Stimulated activated CD4-positive, alpha-beta T cell treated with anti-CD3 and anti-CD28 coated beads, Interleukin-12 subunit alpha, Interleukin-12 subunit beta, amount 100 ng/mL, for 4 hours (primary cell): ENCODE measurements around the gene THAP11.

Source experiments
- DNase-seq: peaks from one replicate; pipeline ENCODE4 v3.0.0-alpha.2; 2020

Gene THAP11

DNA sequence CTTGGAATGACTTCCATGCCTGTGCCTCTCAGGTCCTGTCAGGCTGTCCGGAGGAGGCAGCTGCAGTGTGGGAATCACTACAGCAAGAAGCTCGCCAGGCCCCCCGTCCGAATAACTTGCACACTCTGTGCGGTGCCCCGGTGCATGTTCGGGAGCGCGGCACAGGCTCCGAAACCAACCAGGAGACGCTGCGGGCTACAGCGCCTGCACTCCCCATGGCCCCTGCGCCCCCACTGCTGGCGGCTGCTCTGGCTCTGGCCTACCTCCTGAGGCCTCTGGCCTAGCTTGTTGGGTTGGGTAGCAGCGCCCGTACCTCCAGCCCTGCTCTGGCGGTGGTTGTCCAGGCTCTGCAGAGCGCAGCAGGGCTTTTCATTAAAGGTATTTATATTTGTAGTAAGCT lies 43.9 kb downstream of the THAP11 start:
- DNase-seq = no peak

DNA sequence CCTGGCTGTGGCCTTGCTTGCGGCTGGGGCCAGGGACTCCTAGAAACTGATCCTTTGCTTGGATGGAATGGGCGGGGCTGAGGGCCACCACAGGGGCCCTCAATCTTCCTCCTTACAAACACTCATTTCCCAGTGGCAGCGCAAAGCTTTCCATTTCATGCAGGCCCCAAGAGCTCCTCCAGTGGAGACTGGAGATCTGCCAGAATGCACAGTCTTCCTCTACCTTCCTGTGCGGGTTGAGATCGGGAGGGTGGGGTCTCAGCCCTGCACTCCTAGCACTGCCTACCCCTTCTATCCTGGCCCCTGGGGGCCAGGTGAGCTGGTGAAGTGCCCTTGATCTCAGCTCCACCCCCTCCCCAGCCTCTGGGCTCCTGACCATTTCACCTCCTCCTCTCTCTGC lies 44.3 kb downstream of the THAP11 start:
- DNase-seq = no peak

DNA sequence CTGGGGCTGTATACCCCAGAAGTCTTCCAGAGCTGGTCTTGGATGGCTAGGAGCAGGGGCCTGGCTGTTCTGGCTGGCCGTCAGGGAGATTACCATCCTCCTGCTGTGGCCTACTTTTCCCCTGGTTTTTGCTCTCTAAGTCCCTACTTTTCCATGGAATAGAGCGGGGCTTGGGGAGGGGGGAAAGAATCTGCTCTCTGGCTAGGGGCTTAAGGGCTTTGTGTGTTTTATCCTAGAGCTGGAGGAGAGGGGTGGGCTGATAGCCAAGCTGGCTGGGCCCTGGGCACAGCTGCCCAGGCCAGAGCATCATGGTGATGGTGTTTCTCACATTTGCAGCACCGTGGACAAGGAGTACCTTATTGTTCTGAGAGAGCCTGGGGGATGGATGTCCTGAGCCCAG lies 46.2 kb downstream of the THAP11 start:
- no peak for DNase-seq

DNA sequence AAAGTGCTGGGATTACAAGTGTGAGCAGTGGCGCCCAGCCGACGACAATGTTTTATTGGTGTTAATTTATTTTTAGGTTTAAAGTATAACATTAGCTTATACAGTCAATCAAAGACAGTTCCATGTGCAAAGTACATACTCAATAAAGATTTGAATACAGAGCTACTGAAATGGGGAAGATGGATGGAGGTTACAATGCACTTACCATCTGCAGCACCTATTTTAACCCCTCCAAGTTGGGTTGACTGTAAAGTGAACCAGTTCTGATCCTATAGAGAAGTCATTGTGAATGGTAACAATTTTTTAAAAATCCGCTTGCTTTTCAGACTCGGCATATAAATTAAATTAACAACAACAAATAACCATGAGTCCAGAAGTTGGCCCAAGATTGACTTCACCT lies 50.3 kb downstream of the THAP11 start:
- no peak for DNase-seq

DNA sequence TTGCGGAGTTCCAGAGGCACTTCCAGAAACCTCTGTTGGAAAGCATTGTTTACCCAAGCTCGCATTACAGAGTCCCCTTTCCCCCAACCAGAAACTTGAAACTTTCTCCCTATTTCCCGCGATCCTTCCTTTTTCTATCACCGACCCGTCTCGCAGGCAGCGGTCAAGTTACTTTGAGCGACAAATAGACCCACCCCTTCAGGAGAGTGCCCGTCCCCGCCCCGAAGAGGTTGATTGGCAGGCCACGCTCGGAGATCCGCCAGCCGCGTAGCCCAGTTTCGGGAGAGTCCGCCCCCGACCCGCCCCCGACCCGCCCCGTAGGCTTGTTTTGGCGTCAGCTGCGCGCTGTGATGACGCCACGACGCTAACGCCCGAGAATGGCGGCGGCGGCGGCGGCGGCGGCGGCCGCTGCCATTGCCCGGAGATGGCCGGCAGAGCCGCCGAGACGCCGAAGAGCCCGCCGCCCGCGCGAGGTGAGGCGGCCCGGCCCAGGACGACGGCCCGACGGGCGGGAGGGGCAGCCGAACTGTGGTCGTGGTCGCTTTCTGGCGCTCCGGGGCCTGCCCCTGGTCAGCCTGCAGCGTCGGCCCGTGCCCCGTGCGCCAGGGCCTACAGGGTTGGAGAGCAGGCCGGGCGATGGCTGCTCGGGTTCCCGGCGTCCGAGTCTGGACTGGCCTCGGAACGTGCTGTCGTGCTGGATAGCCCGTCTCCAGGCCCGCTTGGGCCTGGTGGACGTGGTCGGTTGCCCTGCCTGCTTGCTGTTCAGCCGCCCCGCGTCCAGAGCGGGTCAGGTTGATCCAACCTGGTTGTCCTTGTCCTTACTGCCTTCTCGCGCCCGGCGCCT lies 51.0 kb downstream of the THAP11 start, which contains the start of gene PSKH1:
Gene PSKH1 (plus strand): TSS at position 356 of the 844 bp plus-strand sequence. CDS start 15,496 bp downstream, outside the sequence.
- peak; percentile 94 for DNase-seq
